ENCODE data around the gene CSGALNACT2.

The CSGALNACT2 gene

DNA sequence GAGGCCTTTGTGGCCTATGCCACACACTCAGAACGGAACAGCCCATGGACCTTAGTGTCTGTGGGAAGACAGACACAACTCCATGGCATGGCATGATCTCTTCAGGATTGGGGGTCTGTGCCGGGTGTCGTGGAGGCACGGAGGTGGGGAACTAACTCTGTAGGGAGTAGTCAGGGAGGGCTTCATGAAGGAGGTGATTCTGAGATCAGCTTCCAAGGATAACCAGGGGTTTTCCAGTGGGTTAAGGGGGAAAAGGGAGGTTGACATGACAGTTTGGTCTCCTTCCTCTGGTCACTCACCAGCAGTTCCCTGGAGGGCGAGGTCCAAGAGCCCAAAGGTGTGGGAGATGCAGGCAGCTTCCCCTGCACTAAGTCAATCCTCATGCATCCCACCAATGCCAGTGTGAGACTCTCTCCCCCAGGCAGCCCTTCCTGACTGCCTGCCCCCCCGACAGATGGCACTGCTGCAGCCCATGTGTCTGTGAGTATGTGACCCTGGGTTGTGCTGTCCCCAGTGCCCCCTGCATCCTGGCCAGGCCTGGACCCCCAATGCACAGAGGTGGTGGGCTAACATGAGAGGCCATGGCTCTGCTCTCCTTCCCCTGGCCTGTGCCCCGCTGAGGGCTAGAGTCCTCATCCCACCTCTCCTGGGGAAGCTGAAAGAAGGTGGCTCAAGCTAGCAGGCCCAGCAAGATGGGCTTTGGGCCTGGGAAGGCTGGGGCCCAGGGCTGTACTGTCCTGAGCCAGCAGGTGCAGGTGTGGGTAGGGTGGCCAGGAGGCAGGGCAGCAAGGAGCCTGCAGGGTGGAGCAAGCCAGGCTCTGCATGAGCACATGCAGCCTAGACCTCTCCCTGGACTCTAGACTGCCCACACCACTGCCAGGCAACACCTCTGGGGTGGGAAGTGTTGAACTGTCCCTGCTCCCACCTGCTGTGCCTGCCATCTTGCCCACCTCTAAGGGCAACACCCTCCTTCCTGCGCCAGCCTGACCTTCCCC is 88.9 kb downstream of the CSGALNACT2 start:
- H2AFZ ChIP-seq (ENCODE audit: low read depth, low read length), result no peak overlapping the region
- TF ChIP-seq EZH2phosphoT487 (IDR thresholded peaks at IDR 0.05; ENCODE audit: low read depth), result no peak
- TF ChIP-seq, protein P1, sequence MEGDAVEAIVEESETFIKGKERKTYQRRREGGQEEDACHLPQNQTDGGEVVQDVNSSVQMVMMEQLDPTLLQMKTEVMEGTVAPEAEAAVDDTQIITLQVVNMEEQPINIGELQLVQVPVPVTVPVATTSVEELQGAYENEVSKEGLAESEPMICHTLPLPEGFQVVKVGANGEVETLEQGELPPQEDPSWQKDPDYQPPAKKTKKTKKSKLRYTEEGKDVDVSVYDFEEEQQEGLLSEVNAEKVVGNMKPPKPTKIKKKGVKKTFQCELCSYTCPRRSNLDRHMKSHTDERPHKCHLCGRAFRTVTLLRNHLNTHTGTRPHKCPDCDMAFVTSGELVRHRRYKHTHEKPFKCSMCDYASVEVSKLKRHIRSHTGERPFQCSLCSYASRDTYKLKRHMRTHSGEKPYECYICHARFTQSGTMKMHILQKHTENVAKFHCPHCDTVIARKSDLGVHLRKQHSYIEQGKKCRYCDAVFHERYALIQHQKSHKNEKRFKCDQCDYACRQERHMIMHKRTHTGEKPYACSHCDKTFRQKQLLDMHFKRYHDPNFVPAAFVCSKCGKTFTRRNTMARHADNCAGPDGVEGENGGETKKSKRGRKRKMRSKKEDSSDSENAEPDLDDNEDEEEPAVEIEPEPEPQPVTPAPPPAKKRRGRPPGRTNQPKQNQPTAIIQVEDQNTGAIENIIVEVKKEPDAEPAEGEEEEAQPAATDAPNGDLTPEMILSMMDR (IDR thresholded peaks at IDR 0.05; ENCODE audit: low read depth, low read length), result no peak
- H3K36me3 ChIP-seq (replicated peaks; ENCODE audit: low read depth, low read length), result no peaks in the 10 kb centered on the region
- no peak overlapping the region for H3K27ac ChIP-seq (ENCODE audit: low read length)
- H3K4me2 ChIP-seq (ENCODE audit: low read length), result no peak overlapping the region
- no peak overlapping the region for H3K4me3 ChIP-seq (ENCODE audit: low read length)
- H4K20me1 ChIP-seq (ENCODE audit: insufficient read depth, low read length), result no peaks in the 10 kb centered on the region
- H3K4me1 ChIP-seq (ENCODE audit: low read length), result no peaks in the 10 kb centered on the region
- no peak overlapping the region for H3K9ac ChIP-seq (ENCODE audit: low read length)
- H3K79me2 ChIP-seq (ENCODE audit: low read length), result no peaks in the 10 kb centered on the region
- 0 out of 2 replicates have a peak, but pooled peaks cover 3% of the 10 kb centered on the region for H3K27me3 ChIP-seq (ENCODE audit: low read depth, low read length)
- H3K9me3 ChIP-seq (ENCODE audit: insufficient read depth, low read length), result no peaks in the 10 kb centered on the region

DNA sequence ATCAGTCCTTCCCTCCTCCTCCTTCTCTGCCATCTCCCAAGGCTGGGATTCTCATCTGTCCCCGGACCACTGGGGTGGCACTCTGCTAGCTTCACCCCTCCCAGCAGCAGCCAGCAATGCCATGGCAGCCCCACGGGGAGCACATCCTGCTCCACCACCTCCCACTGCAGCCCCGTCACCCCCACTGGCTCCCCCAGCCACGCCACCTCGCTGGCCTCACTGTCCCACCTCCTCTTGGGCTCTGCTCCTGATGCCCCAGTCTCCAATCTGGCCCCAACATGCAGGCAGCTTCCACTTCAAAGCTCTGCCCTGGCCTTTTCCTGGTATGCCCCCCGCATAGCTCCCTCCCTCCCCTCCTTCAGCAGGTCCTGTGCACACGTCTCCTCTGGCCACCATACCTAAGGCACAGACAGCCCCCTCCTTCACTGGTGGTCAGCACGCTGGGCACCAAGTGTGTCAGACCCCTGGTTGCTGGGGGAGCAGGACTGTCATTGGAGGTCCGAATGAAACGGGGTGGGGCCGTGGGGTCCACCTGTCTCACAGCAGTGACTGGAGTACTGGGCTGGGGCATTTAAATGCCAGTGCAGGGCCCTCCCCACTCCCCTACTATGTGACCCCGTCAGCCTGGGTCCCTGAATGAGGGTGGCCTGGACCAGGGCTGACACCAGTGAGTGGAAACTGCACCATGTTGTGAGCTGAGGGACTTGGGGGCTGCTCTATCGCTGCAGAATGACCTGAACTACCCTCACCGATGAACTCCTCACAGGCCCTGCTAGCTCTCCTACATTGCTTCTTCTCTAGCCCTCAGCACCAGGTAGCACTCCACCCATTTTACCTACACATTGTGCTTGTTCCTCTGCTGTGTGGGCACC is 89.9 kb downstream of the CSGALNACT2 start:
- no peak overlapping the region for H3K4me2 ChIP-seq (ENCODE audit: low read length)
- no peaks in the 10 kb centered on the region for H3K9me3 ChIP-seq (ENCODE audit: insufficient read depth, low read length)
- H3K27ac ChIP-seq (ENCODE audit: low read length), result no peak overlapping the region
- H3K4me3 ChIP-seq (ENCODE audit: low read length), result no peak overlapping the region
- 0 out of 2 replicates have a peak, but pooled peaks cover 3% of the 10 kb centered on the region for H3K27me3 ChIP-seq (ENCODE audit: low read depth, low read length)
- no peaks in the 10 kb centered on the region for H4K20me1 ChIP-seq (ENCODE audit: insufficient read depth, low read length)
- no peaks in the 10 kb centered on the region for H3K4me1 ChIP-seq (ENCODE audit: low read length)
- H2AFZ ChIP-seq (ENCODE audit: low read depth, low read length), result no peak overlapping the region
- no peak overlapping the region for H3K9ac ChIP-seq (ENCODE audit: low read length)
- TF ChIP-seq EZH2phosphoT487 (IDR thresholded peaks at IDR 0.05; ENCODE audit: low read depth), result no peak
- TF ChIP-seq, protein P1 (IDR thresholded peaks at IDR 0.05; ENCODE audit: low read depth, low read length), result no peak
- no peaks in the 10 kb centered on the region for H3K36me3 ChIP-seq (replicated peaks; ENCODE audit: low read depth, low read length)
- no peaks in the 10 kb centered on the region for H3K79me2 ChIP-seq (ENCODE audit: low read length)

DNA sequence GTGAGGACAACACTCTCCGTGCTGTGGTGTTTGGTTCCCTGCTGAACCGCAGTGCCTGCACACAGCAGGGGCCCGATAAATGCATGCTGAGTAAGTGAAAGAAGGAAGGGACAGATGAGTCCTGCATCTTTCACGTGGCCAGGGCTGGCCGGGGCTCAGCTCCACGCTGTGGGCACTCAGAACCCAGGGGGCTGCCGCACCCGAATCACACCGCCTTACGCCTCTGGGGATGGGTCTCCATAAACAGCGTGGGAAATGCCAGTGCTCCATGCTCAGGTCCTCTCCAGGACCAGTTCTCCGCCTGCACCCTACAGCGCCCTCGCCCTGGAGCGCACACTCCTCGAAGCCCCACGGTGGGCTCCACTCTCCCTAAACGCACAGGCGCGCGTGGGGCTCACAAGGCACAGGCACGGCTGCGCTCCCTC is 90.5 kb downstream of the CSGALNACT2 start:
- Histone ChIP-seq H3K4me1 (ENCODE audit: low read length) (no peaks in the 10 kb centered on the region), H3K79me2 (ENCODE audit: low read length) (no peaks in the 10 kb centered on the region), H3K27me3 (ENCODE audit: low read depth, low read length) (0 out of 2 replicates have a peak, but pooled peaks cover 3% of the 10 kb centered on the region), H3K4me3 (ENCODE audit: low read length) (no peak overlapping the region), H3K9me3 (ENCODE audit: insufficient read depth, low read length) (no peaks in the 10 kb centered on the region), H4K20me1 (ENCODE audit: insufficient read depth, low read length) (no peaks in the 10 kb centered on the region), H3K9ac (ENCODE audit: low read length) (no peak overlapping the region), H3K4me2 (ENCODE audit: low read length) (no peak overlapping the region), H2AFZ (ENCODE audit: low read depth, low read length) (no peak overlapping the region), H3K27ac (ENCODE audit: low read length) (no peak overlapping the region), H3K36me3 (replicated peaks; ENCODE audit: low read depth, low read length) (no peaks in the 10 kb centered on the region)
- no peak for TF ChIP-seq EZH2phosphoT487 (IDR thresholded peaks at IDR 0.05; ENCODE audit: low read depth)
- TF ChIP-seq, protein P1 (IDR thresholded peaks at IDR 0.05; ENCODE audit: low read depth, low read length), result no peak

All from OCI-LY3 (cell line).